Measurements from ENCODE around the gene NMUR1.

NMUR1 gene

DNA sequence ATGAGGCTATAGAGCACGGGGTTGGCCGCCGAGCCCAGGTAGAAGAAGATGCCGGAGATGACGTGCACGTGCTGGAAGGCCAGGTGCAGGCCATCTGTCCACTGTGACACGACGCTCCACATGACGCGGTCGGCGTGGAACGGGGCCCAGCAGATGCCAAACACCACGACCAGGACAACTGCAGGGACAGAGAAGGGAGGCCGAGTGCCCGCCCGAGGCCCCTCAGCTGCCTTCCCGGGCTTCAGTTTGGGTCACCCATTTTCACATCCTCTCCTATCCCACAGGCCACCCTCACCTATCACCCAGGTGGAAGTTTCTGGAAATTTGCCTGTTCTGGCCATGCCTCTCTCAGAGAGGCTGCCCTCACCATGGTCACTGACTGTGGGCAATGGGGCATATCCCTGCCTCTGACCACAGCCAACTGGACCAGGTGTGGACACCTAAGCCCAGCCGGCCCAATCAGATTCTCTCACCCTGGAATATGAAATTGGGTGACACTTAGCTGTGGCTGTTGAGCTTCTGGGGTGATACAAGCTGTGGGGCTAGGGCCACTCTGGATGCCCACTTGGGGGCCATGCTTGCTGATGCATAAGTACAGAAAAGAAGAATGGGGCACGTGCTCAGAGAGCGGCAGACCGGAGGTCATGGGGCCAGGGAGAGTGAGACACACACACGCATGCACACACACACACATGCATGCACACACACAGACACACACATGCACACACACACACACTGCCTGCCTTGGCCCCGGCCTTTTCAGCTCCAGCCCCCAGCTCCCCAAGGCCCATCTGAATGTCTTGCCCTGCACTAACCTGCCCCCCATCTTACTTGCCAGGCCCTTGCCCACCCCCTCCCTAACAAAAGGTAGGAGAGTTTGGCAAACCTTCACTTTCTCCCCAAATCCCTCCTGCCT lies 4.7 kb downstream of the NMUR1 start:
- no peak for DNase-seq (ENCODE audit: low read depth)

DNA sequence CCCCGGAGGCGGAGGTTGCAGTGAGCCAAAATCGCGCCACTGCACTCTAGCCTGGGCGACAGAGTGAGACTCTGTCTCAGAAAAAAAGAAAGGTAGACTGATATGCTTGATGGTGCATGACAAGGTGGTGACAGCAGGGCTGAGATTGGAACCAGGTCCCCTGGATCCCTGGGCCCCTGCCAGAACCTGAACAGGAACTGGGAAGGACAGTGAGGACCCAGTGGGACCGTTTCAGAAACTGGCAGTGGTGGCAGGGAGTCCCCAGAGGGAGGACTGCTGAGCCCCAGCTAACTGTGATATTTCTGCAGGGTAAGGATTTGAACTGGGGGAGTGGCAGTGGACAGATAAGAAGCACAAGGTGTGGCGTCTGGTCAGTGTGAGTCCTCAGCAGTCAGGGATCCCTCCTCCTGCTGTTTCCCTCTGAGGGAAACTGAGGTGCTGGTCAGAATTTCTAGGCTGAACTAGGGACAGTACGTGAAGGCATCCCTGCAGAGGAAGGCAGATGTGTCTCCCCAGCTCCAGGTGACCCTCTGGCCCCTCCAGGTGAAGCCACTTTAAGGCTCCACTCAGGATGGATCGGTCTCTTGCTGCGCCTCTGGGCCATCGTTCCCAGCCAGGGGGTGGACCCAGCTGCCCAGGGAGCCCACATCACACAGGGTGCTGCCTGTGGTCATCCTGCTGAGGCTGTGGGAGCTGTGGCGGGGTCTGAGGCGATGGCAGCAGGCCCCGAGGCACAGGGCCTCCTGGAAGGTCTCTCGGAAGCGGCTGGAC lies 5.6 kb downstream of the NMUR1 start:
- DNase-seq (ENCODE audit: low read depth), result no peak

DNA sequence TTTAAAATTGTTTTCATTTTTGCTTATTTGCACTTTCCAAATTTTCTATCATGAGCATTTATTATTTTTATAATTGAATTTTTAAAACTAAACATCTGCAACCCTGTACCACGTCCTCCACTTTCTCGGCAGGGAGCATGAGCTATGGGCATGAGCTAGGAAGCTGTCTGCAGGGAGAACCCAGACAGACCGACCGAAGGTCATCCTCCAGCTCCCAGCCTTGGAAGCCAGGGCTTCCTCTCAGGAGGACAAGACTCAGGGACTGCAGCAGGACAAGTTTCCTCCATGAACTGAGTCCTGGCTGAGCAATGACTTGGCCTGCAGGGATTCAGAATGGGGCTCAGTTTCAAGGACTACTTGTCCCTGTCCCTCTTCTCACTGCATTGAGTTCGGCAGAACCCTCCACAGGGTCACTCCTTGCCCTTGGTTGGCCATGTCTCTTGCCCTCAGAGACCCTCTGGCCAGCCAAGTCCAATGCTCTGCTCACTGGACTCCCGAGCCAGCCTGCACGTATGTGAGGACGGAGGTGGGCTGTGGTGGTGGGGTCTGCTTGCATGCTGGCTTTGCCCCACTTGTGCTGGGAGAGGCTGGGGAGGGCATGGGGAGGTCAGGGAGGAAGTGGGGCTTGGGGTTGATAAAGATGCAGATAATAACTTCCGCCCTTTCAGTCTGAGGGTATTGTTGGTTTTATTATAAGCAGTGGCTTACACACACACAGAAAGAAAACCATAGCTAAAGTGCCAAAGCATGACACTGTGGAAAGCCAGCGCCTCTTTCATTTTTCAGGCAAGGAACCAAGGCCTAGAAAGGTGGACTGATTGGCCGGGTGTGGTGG lies 6.6 kb downstream of the NMUR1 start:
- DNase-seq (ENCODE audit: low read depth), result no peak

DNA sequence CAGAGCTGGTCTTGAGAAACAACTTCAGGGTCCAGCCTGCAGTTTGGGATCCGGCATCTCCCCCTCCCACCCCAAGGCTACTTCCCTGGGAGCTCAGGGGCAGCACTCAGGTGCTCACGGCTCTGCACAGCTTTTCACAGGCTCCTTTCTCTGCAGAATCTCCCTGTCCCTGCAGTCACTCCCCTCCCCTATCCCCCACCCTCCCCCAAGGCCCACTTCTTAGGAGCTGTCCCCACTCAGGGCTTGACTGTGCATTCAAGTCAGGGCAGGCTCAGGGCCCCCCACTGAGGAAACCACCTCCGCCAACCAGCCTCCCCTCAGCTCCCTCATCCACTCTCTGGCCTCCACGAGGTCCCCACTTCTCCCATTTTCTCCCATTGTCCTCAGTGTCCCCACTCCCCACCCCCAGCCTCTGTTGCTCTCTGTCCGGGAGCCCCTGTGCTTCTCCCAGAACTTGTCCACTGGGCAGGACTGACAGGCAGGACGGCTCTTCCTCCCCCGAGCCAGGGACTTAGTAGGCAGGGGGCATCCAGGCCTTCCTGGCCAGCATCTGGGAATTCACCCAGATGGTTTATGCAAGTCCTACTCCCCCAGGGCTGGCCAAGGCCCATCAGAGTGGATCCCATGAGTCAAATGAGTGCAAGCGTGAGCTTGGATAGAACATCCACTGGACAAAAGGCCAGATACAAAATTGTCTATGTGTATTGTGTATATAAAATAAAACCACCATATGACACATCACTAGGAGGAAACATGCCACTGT lies 7.6 kb downstream of the NMUR1 start:
- no peak for DNase-seq (ENCODE audit: low read depth)

DNA sequence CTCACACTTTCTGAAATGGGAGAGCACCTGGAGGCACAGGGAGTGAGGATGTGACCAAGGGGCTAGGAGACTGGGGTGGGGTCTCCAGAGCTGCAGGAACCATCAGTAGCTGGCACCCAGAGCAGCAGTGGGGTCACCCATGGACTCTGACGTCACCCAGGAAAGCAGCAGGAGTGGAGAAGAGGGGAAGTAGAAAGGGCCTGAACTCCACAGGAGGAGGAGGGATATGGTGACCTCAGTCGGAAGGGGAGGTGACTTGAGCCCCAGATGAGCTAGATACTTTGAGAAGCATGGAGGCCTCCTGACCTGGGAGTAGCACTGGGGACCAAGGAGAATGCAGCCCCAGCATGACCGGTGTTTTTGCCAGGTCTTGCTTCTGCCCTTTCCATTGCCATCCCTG lies 8.8 kb downstream of the NMUR1 start:
- DNase-seq (ENCODE audit: low read depth), result no peak

DNA sequence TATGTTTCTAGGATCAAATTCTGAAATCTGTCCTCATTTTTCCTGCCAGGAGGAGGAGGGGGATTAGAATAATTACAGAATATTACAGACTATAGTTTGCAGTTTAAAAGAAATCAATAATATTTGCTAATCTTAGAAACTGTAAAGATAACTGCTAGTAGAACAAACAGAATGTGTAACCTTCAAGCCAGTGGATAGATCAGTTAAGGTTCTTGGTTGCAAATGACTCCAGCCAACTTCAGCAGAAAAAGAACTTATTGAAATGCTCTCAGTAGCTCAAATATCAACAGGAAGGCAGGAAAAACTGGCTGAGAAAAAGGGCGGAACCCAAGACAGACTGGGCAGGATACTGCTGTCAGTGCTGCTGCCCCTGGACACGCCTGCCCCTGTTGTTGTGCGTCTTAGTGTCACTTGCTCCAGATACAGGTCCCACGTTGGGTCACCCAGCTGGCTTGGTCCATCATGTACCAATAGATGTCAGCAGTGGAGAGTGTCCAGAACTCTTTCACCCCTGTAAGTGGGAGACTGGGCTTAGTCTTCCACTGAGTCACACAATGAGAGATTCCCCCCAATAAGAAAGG lies 10.2 kb downstream of the NMUR1 start:
- no peak for DNase-seq (ENCODE audit: low read depth)

DNA sequence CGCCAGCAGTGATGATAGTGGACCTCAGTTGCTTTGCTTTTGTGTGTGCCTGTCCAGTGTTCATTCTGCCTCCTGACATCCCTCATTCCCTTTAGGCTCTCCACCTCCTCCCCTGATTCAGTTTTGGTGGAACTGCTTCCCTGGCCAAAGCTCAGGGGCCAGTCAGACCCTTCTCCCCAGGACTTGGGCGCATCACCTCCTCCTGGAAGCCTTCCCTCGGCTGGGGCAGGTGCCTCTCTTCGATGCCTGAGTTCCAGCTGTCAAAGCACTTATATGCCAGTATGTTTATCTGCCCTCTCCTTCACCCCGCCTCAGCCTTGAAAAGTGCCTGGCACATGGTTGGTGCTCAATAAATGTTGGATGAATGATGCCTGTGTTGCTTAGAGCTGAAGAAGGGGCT lies 11.5 kb downstream of the NMUR1 start:
- no peak for DNase-seq (ENCODE audit: low read depth)

DNA sequence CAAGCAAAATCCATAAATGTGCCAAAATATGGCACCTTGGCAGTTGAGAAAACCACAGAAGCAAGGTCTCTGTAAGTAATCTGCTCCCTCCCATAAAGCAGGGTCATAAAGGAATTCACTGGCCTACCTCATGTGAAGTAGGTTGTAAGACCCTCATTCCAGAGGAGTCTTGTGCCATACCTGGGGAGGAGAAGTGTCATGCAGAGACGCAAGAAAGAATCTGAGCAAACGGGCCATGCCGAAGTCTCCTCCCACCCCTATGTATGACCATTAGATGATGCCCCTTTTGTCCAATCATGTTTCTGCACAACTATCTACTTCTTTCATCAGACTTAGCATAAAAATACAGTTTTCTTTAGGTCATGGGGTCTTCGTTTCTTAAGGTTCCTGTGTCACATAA lies 14.6 kb downstream of the NMUR1 start:
- DNase-seq (ENCODE audit: low read depth), result no peak

DNA sequence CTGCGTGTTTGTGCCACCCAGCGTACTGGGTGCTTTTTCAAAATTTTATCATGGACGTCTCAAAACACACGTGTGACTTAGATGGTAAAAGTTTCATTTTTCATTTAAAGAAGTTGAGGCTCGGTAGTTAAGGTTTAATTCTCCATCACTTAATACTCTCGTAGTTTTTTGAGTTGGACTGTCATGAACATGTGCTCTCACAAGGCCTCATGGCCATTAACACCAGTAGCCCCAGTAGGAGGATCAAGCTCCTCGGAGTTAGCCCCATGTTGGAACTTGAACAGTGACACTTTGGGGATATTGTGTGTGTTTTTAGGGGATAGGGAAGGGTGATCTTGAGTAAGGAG lies 15.3 kb downstream of the NMUR1 start:
- no peak for DNase-seq (ENCODE audit: low read depth)

DNA sequence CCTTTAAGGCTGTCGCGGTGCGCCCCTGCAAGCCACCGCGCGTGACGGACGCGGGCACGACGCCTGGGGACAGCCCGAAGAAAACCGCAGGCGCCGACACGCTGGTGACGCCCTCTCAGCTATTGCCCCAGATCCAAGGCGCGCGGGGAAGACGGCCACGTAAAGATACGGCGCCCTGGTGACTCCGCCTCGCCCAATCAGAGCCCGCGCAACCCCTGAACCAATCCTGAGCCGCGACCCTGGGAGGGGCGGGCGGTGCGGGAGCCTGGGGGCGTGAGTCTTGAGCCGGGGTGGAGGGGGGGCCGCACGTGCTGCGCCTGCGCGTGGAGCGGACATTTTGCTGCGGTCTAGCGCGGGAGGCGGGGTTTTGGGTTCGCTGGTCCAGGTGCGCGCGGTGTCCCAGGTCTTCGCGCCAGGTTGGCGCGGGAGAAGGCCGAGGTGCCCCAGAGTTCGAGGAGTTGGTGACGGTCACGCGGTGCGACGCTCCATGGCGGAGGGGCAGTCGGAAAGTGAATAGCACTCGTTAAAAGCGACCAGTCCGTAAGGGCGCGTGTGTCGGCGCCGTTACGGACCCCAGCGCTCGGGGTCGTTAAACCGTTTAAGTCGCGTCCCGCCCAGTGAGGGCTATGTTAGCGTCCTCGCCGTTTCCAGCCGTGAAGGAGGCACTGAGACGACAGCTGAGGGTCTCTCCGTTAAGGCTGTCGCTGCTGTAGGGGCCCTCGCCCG lies 15.9 kb downstream of the NMUR1 start:
- DNase-seq (ENCODE audit: low read depth), result peak; percentile 94

DNA sequence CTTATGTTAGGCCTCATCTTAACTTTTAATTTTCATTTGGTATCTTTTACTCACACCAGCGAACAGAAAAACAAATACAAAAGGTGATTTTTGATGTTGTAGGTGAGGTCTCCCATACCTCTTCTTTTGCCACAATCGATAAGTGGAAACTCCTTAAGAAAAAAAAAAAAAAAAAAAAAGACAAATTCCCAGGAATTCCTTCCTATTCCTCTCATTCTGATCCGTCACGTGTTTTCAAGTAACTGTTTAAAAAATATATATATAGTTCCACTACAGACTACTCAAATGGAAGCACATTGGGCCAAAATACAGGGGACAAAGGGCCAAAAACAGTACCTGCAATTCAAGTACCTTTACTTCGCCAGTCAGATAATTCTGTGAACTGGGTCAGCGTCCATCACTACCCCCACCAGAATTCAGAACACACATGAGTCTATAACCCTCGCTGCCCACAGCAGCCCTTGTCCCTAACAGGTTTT lies 16.5 kb downstream of the NMUR1 start:
- no peak for DNase-seq (ENCODE audit: low read depth)

DNA sequence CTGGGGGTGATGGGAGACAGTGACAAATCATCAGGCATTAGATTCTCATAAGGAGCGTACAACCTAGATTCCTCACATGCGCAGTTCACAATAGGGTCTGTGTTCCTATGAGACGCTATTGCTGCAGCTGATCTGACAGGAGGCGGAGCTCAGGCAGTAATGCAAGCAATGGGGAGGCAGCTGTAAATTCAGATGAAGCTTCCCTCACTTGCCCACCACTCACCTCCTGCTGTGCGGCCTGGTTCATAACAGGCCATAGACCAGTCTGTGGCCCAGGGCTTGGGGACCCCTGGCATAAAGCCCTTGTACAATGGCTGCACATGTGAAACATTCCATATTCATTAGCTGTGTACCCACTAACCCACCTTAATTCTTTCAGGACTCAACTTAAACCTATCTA lies 18.0 kb downstream of the NMUR1 start:
- DNase-seq (ENCODE audit: low read depth), result no peak

DNA sequence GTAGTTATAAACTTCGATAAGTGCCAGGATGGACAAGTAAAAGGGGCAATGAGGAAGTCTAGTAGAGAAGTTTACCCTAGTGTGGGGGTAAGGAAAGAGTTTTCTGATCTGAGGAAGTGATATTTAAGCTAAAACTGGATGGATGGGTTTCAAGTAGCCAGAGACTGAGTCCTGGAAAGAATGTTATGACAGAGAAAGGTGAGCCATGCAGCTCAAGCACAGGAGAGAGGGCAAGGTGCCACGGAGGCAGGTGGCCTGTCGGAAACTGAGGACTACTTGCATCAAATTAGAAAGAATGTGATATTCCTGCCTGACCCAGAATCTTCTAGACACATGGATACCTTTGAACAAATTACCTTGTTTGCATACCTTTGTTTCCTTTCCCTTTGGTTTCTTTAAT lies 26.5 kb downstream of the NMUR1 start:
- no peak for DNase-seq (ENCODE audit: low read depth)

DNA sequence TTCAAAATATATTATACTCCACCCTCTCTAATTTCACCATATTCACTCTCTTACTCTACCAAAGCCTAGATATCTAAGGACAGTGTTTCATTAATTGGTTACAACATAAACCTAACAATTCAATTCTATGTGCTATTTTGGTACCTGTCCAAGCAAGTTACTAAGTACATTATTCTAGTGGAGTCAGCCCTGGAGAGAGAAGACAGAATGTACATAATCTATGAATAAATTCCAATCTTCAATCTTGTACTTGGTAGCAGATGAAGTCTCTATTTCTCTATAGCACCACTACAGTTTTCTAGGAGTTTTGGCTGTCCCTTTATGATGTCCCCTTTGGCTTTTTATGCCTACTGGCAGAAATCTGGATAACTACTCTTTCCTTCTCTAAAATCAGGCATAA lies 27.6 kb downstream of the NMUR1 start:
- no peak for DNase-seq (ENCODE audit: low read depth)

DNA sequence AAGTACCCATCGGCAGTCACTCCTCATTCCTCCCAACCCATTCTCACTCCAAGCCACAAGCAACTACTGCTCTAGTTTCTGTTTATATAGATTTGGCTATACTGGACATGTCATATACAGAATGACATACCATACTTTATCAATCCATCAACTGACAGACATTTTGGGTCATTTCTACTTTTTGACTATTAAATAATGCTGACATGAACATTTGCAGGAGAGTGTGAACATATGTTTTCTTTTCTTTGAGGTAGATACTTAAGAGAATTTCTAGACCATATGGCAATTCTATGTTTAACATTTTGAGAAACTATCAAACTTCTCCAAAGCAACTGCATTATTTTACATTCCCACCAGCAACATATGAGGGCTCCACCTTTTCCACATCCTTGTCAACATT lies 32.6 kb downstream of the NMUR1 start:
- no peak for DNase-seq (ENCODE audit: low read depth)

DNA sequence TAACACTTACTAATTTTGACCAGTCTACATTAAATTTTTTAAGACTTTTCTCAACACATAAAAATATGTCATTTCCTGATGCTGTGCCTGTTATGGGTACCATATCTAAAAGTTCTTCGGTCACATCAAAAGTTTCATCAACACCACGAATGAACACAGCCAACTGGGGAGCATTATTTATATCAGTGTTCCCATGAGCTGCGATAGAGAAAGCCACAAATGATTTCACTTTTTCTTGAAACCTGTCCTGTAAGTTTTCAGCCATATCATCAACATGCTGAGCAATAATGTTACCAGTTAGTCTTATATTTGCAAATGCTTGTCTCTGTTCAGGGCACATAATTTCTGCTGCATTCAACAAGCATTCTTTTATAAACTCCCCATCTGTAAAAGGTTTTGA lies 35.6 kb downstream of the NMUR1 start:
- DNase-seq (ENCODE audit: low read depth), result no peak

DNA sequence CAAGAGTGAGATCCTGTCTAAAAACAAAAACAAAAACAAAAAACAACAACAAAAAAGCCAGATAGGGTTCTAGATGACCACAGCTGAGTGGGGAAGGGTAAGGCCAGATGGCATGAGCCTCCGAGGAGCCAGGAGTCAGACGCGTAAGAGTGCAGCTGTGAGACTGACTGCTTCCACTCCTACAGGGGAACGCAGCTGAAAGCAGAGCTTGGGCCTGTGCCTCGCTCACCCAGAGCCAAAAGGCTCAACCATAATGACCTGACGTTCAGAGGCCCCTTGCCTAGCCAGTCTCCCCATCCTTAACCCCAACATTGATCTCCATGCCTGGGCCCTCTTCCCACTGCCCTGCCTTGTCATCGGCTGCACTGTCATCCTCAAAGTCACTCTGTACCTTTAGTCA lies 39.4 kb downstream of the NMUR1 start:
- no peak for DNase-seq (ENCODE audit: low read depth)

DNA sequence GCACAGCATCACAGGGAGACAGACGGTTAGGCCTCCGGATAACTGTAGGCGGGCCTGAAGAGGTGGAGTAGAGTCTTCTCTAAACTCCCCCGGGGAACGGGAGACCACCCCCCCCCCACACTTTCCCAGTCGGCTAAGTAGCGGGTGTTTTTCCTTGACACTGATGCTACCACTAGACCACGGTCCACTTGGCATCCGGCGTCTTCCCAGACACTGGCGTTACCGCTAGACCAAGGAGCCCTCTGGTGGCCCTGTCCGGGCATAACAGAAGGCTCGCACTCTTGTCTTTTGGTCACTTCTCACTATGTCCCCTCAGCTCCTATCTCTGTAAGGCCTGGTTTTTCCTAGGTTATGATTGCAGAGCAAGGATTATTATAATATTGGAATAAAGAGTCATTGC lies 40.3 kb downstream of the NMUR1 start:
- DNase-seq (ENCODE audit: low read depth), result no peak

DNA sequence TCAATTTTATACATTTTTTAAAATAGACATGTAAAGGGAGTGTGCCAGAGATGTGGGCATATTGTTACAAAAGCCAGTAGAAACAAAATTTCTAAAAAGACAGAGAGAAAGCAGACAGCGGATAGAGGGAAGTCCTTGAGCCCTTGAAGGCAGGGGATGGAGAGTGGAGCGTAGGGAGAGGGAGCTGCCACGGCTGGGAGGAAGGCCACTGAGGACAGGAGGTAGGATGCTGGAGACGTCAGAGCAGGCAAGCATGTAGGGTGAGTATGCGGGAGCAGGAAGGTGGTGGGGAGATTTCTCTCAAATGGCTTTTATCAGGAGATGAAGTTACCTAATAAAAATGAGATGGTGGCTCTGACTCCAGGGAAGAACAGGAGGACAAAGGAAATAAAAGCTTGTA lies 41.9 kb downstream of the NMUR1 start:
- no peak for DNase-seq (ENCODE audit: low read depth)

DNA sequence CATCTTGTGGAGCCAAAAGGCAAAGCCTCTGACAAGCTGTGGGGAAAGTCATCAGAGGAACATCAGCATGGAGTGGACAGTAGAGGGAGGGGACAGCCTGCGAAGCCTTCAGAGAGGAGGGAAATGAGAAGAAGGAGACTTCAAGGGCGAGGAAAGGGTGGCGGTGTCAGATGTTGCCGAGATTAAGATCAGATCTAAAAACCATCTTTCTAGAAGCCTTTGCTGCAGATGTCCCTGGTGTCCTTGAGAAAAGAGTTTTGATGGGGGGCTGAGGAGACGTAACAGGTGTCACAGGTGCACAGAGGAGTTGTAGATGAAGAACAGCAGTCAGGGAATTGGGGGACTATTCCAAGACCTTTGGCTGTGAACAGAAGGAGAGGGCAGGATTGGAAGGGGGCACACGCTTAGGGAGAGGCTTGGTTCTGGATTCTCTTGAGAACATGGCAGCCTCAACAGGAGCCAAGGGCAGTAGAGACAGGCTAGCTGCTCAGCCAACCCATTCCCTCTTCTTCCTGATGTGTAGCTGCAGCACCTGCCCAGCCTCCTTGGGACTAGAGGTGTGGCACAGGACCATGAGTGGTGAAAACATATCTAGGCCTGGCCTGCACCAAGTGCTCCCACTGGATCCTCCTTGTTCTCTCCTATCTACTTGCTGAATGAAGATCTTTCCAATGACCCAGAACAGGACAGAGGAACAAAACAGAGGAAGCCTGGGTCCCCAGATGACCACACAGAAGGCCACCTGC lies 43.2 kb downstream of the NMUR1 start:
- no peak for DNase-seq (ENCODE audit: low read depth)

All from stimulated activated CD8-positive, alpha-beta memory T cell treated with anti-CD3 and anti-CD28 coated beads, Interleukin-12 subunit alpha, Interleukin-12 subunit beta, amount 100 ng/mL, for 1 hour (primary cell).